H1 (cell line): Measurements from ENCODE around the gene SHROOM2. TPM values are rescaled to one million over a fixed set of nuclear protein-coding genes. Genes with fewer than 3 reads are reported as not detected.

Source experiments
- CTCF ChIA-PET: fragments of 300-600 bp; sonication (Branson Sonifier 250); formaldehyde crosslinking; loops from one replicate; lab custom pipeline; 2021; ENCODE audit not compliant: partially characterized antibody; lab: Charles Lee
- POLR2A ChIA-PET: fragments of 300-600 bp; sonication (Branson Sonifier 250); formaldehyde crosslinking; loops from one replicate; lab custom pipeline; 2021; ENCODE audit warnings: inconsistent platforms; ENCODE audit not compliant: partially characterized antibody; lab: Charles Lee
- DNase-seq, 2 experiments: peaks; one replicate each; pipeline versions ENCODE4 v3.0.0 to v3.0.0-alpha.2; 2010 to 2022; ENCODE audit warnings: low spot score in 2 of 2, low read depth in 1 of 2, mixed read lengths in 1 of 2
- FAIRE-seq: peaks from 2 replicates; lab custom pipeline; 2011; peaks lifted over from hg19 to GRCh38; lab: Jason Lieb, UNC
- H2AFZ ChIP-seq: 2 replicates; pipeline ENCODE4 v1.8.1; 2012; ENCODE audit warnings: low read length, inconsistent platforms
- H2AK5ac ChIP-seq: 2 replicates; pipeline ENCODE4 v1.6.1; 2013; ENCODE audit warnings: low read depth, low read length
- H2BK120ac ChIP-seq: replicated peaks from 2 replicates; pipeline ENCODE3; 2013; ENCODE audit warnings: low read depth, low read length, inconsistent platforms
- H2BK12ac ChIP-seq: 2 replicates; pipeline ENCODE4 v1.6.1; 2013; ENCODE audit warnings: low read depth, low read length
- H2BK15ac ChIP-seq: 2 replicates; pipeline ENCODE4 v1.6.1; 2013; ENCODE audit warnings: low read length
- H2BK20ac ChIP-seq: 2 replicates; pipeline ENCODE4 v1.6.1; 2013; ENCODE audit warnings: low read length
- H2BK5ac ChIP-seq: 2 replicates; pipeline ENCODE4 v1.6.1; 2013; ENCODE audit warnings: low read depth, low read length
- H3K14ac ChIP-seq: 2 replicates; pipeline ENCODE4 v1.6.1; 2013; ENCODE audit warnings: inconsistent platforms; ENCODE audit not compliant: insufficient read length
- H3K18ac ChIP-seq: 2 replicates; pipeline ENCODE4 v1.6.1; 2013; ENCODE audit warnings: low read length; ENCODE audit errors: extremely low read depth
- H3K23ac ChIP-seq: 2 replicates; pipeline ENCODE4 v1.6.1; 2013; ENCODE audit warnings: inconsistent platforms; ENCODE audit not compliant: insufficient read length
- H3K23me2 ChIP-seq: 2 replicates; pipeline ENCODE4 v1.6.1; 2013; ENCODE audit warnings: low read depth, low read length
- H3K27ac ChIP-seq: 2 replicates; pipeline ENCODE4 v1.6.1; 2011; ENCODE audit warnings: low read depth, low read length, inconsistent platforms
- H3K27me3 ChIP-seq, 4 experiments: replicated peaks in 1 of 4; 1 replicate in 1 of 4; 2 replicates in 3 of 4; pipeline versions ENCODE4 v1.6.1 to v1.8.1; 2011 to 2013; ENCODE audit warnings: low read length in 3 of 4, mild to moderate bottlenecking in 3 of 4, inconsistent platforms in 2 of 4, mixed read lengths in 2 of 4, moderate library complexity in 1 of 4; ENCODE audit not compliant: control insufficient read depth in 3 of 4, insufficient read depth in 3 of 4; ENCODE audit errors: extremely low read depth in 1 of 4
- H3K36me3 ChIP-seq, 4 experiments: 2 replicates each; pipeline versions ENCODE4 v1.6.1 to v1.8.1; 2011 to 2013; ENCODE audit warnings: mild to moderate bottlenecking in 4 of 4, low read length in 3 of 4, moderate library complexity in 2 of 4, control low read depth in 1 of 4, inconsistent platforms in 1 of 4; ENCODE audit not compliant: insufficient read depth in 4 of 4, control insufficient read depth in 2 of 4
- H3K4ac ChIP-seq: replicated peaks from 2 replicates; pipeline ENCODE3; 2013; ENCODE audit warnings: low read length, low read depth, mixed read lengths, inconsistent platforms; ENCODE audit not compliant: insufficient read length
- H3K4me1 ChIP-seq, 4 experiments: replicated peaks in 1 of 4; 1 replicate in 1 of 4; 2 replicates in 3 of 4; pipeline versions ENCODE4 v1.6.1 to v1.8.1; 2011 to 2013; ENCODE audit warnings: low read length in 3 of 4, inconsistent platforms in 2 of 4, mixed read lengths in 1 of 4; ENCODE audit not compliant: insufficient read depth in 4 of 4, control insufficient read depth in 3 of 4
- H3K4me2 ChIP-seq, 2 experiments: 2 replicates each; pipeline versions ENCODE4 v1.6.1 to v1.8.1; 2011 to 2013; ENCODE audit warnings: low read depth in 2 of 2, low read length in 2 of 2, control low read depth in 1 of 2, inconsistent platforms in 1 of 2, mild to moderate bottlenecking in 1 of 2; ENCODE audit not compliant: insufficient read depth in 1 of 2
- H3K4me3 ChIP-seq, 4 experiments: fragments of 200-600, 300-600 bp in 1 of 4; sonication (generic), shearing (Covaris generic), sonication (Bioruptor Twin) in 1 of 4; 2 replicates each; pipeline versions ENCODE4 v1.5.1 to v1.8.1; 2011 to 2016; ENCODE audit warnings: low read length in 4 of 4, low read depth in 3 of 4, control low read depth in 2 of 4, inconsistent platforms in 2 of 4, mild to moderate bottlenecking in 2 of 4, mixed read lengths in 1 of 4, moderate library complexity in 1 of 4; ENCODE audit not compliant: insufficient read depth in 2 of 4; ENCODE audit errors: extremely low read depth in 1 of 4
- H3K56ac ChIP-seq: replicated peaks from 2 replicates; pipeline ENCODE3; 2013; ENCODE audit warnings: low read depth, mild to moderate bottlenecking, mixed read lengths, low read length, inconsistent platforms; ENCODE audit not compliant: insufficient read length
- H3K79me1 ChIP-seq: 2 replicates; pipeline ENCODE4 v1.6.1; 2013; ENCODE audit warnings: low read depth, low read length, control low read depth
- H3K79me2 ChIP-seq, 2 experiments: 2 replicates each; pipeline versions ENCODE4 v1.6.1 to v1.8.1; 2012 to 2013; ENCODE audit warnings: low read length in 2 of 2, mild to moderate bottlenecking in 2 of 2, inconsistent platforms in 1 of 2; ENCODE audit not compliant: insufficient read depth in 2 of 2, control insufficient read depth in 1 of 2
- H3K9ac ChIP-seq, 4 experiments: replicated peaks in 1 of 4; 1 replicate in 1 of 4; 2 replicates in 3 of 4; pipeline versions ENCODE4 v1.6.1 to v1.8.1; 2011 to 2013; ENCODE audit warnings: low read depth in 3 of 4, low read length in 3 of 4, control low read depth in 2 of 4, mild to moderate bottlenecking in 2 of 4, moderate library complexity in 2 of 4, inconsistent platforms in 1 of 4; ENCODE audit errors: extremely low read depth in 1 of 4
- H3K9me3 ChIP-seq, 2 experiments: 2 replicates each; pipeline versions ENCODE4 v1.6.1 to v1.8.1; 2012 to 2013; ENCODE audit warnings: mild to moderate bottlenecking in 2 of 2, moderate library complexity in 2 of 2, control low read depth in 1 of 2, inconsistent platforms in 1 of 2, low read depth in 1 of 2, low read length in 1 of 2, mixed read lengths in 1 of 2; ENCODE audit not compliant: insufficient read depth in 2 of 2
- H4K20me1 ChIP-seq, 2 experiments: replicated peaks in 1 of 2; 2 replicates each; pipeline versions ENCODE3 to v1.8.1; 2011 to 2013; ENCODE audit warnings: inconsistent platforms in 2 of 2, low read length in 2 of 2, mild to moderate bottlenecking in 1 of 2; ENCODE audit not compliant: insufficient read depth in 2 of 2, control insufficient read depth in 1 of 2
- H4K5ac ChIP-seq: 2 replicates; pipeline ENCODE4 v1.6.1; 2013; ENCODE audit warnings: low read length, low read depth, mixed read lengths, inconsistent platforms; ENCODE audit not compliant: insufficient read length
- H4K8ac ChIP-seq: 2 replicates; pipeline ENCODE4 v1.8.0; 2013; ENCODE audit warnings: mild to moderate bottlenecking, moderate library complexity, low read length, inconsistent platforms; ENCODE audit not compliant: insufficient read depth; ENCODE audit errors: extremely low read depth
- H4K91ac ChIP-seq: replicated peaks from 2 replicates; pipeline ENCODE3; 2013; ENCODE audit warnings: low read length, mixed read lengths, inconsistent platforms; ENCODE audit not compliant: insufficient read length
- EGR1 ChIP-seq: IDR thresholded peaks from 2 replicates; pipeline ENCODE4 v1.6.1; 2011; ENCODE audit warnings: low read depth, low read length, borderline replicate concordance
- HDAC2 ChIP-seq, 2 experiments: fragments of 300-600 bp in 1 of 2; sonication (generic) in 1 of 2; IDR thresholded peaks; 2 replicates each; pipeline ENCODE4 v1.6.1; 2011 to 2012; ENCODE audit warnings: low read depth in 2 of 2, low read length in 2 of 2, mild to moderate bottlenecking in 2 of 2, moderate library complexity in 2 of 2, borderline replicate concordance in 1 of 2, inconsistent platforms in 1 of 2
- KDM1A ChIP-seq: fragments of 200-600, 300-600 bp; sonication (generic); IDR thresholded peaks from 2 replicates; pipeline ENCODE4 v1.7.1; 2016; ENCODE audit warnings: mild to moderate bottlenecking, low read length, borderline replicate concordance
- KDM4A ChIP-seq: IDR thresholded peaks from one replicate; pipeline ENCODE4 v1.7.1; 2012; ENCODE audit warnings: low read depth, mild to moderate bottlenecking, moderate library complexity, low read length, inconsistent platforms; ENCODE audit not compliant: severe bottlenecking
- ZNF274 ChIP-seq: IDR thresholded peaks from 2 replicates; pipeline ENCODE4 v1.7.0; 2012; ENCODE audit warnings: low read length, borderline replicate concordance; ENCODE audit errors: extremely low read depth
- WGBS, 2 experiments: shearing (Covaris generic) in 1 of 2; methylation state at CpG; one replicate each; pipeline versions ENCODE4 v1.1.6 to v1.1.7; 2013 to 2015; ENCODE audit warnings: low lambda C conversion rate in 2 of 2, mixed read lengths in 2 of 2, inconsistent platforms in 1 of 2, low coverage in 1 of 2, missing lambda C conversion rate in 1 of 2; ENCODE audit not compliant: insufficient replicate concordance in 2 of 2, insufficient coverage in 1 of 2, insufficient read length in 1 of 2; ENCODE audit errors: extremely low coverage in 1 of 2, missing lambda C conversion rate in 1 of 2; 5-methylcytosine and 5-hydroxymethylcytosine counted together
- polyA plus RNA-seq, 7 experiments: library from polyadenylated mRNA; depleted of rRNA in 3 of 7; stranded (reverse) in 5 of 7; unstranded in 2 of 7; fragments of >200 nt in 5 of 7; fragments of 200-250 nt in 2 of 7; gene quantifications; 1 replicate in 5 of 7; 2 replicates in 1 of 7; 4 replicates in 1 of 7; pipeline versions ENCODE4 v1.2.1 to v1.2.3, GENCODE V29; 2011 to 2013; ENCODE audit warnings: missing spikeins in 2 of 7, mixed read lengths in 2 of 7
- total RNA-seq: library from RNA; stranded (reverse); fragmentation: NEBNext Ultra II Directional; extraction: Animal tissue kit (Norgen Biotek cat#: 25700); gene quantifications from 2 replicates; pipeline ENCODE4 v1.2.1, GENCODE V29; 2021

SHROOM2 gene
- total and polyA plus RNA-seq, 2 of the 8 experiments (the other 6 are each of a cell fraction or from before 2014, with no cell fraction given), result 3.4 to 14.2 TPM

GRCh38 chrX:9935436-9935835, 149.2 kb downstream of the SHROOM2 start:
- H3K4me2 ChIP-seq, result no peak overlapping the region
- H4K91ac ChIP-seq, result no peak overlapping the region
- H3K14ac ChIP-seq, result no peak overlapping the region
- H4K20me1 ChIP-seq, result no peaks in the 10 kb centered on the region
- no peak overlapping the region for H4K5ac ChIP-seq
- H2BK5ac ChIP-seq, result no peak overlapping the region
- H3K9ac ChIP-seq, result no peak overlapping the region
- H3K23ac ChIP-seq, result no peak overlapping the region
- WGBS, 2 experiments, result 78% methylated on average over 2 of the region's 3 CpGs; no CpG with 5 or more reads in 1 of the 2 experiments
- FAIRE-seq (no peak), DNase-seq (no peak)
- peaks cover 0 to 8% (median 0%) of the 10 kb centered on the region in 4 experiments; a peak in 1 of 7 replicates for H3K4me1 ChIP-seq
- H2BK15ac ChIP-seq, result no peak overlapping the region
- H3K27ac ChIP-seq, result no peak overlapping the region
- H2AFZ ChIP-seq, result no peak overlapping the region
- no peak overlapping the region for H3K4ac ChIP-seq
- H4K8ac ChIP-seq, result no peak overlapping the region
- H2BK120ac ChIP-seq, result no peak overlapping the region
- no peak overlapping the region for H2BK12ac ChIP-seq
- H2AK5ac ChIP-seq, result no peak overlapping the region
- H3K23me2 ChIP-seq, result no peaks in the 10 kb centered on the region
- H3K56ac ChIP-seq, result no peak overlapping the region
- H3K9me3 ChIP-seq, result no peaks in the 10 kb centered on the region
- H3K27me3 ChIP-seq, result no peaks in the 10 kb centered on the region
- no peak overlapping the region for H3K18ac ChIP-seq
- ChIA-PET POLR2A (no interaction called here), CTCF (no interaction called here)
- no peak for TF ChIP-seq KDM4A
- TF ChIP-seq ZNF274, result no peak
- no peak for TF ChIP-seq KDM1A
- TF ChIP-seq EGR1, result no peak
- no peak for TF ChIP-seq HDAC2 (IDR thresholded peaks at IDR 0.05; ENCODE audit: borderline replicate concordance in 1 of 2, low read depth in 2 of 2, low read length in 2 of 2)
- H3K79me1 ChIP-seq, result no peaks in the 10 kb centered on the region
- no peaks in the 10 kb centered on the region for H3K79me2 ChIP-seq
- H2BK20ac ChIP-seq, result no peak overlapping the region
- H3K4me3 ChIP-seq, result no peak overlapping the region
- H3K36me3 ChIP-seq, result peaks cover 0 to 13% (median 5%) of the 10 kb centered on the region in 4 experiments; a peak in 4 of 8 replicates
